Measurements from ENCODE around the gene GNAI1.

GRCh38 chr7:80220022-80220634, 85.5 kb downstream of the GNAI1 start:
- TF ChIP-seq CTCF (IDR thresholded peaks at IDR 0.05; ENCODE audit: poor library complexity) (no peak), EZH2 (IDR thresholded peaks at IDR 0.05; ENCODE audit: borderline replicate concordance) (no peak)

Data from hepatocyte (in vitro differentiated cells).